CD4-positive, alpha-beta memory T cell (primary cell): Measurements from ENCODE around the gene SRBD1. TPM values are rescaled to one million over a fixed set of nuclear protein-coding genes. Genes with fewer than 3 reads are reported as not detected.
A peak's percentile ranks its signal among the peaks of the same experiment; 100 is the strongest.

Experiments used
- CTCF ChIA-PET: fragments of 350-600 bp; sonication (Branson Sonifier 250); formaldehyde crosslinking; loops from one replicate; lab custom pipeline; 2021; ENCODE audit warnings: inconsistent platforms; ENCODE audit not compliant: partially characterized antibody; lab: Charles Lee
- POLR2A ChIA-PET: fragments of 350-600 bp; sonication (Branson Sonifier 250); formaldehyde crosslinking; loops from one replicate; lab custom pipeline; 2021; ENCODE audit not compliant: partially characterized antibody; lab: Charles Lee
- DNase-seq, 5 donors: peaks; one replicate each; pipeline versions ENCODE4 v3.0.0 to v3.0.0-alpha.2; 2020 to 2022; ENCODE audit warnings: mixed read lengths in 1 of 5
- H3K27ac ChIP-seq: one replicate; pipeline ENCODE4 v1.7.0; 2013; ENCODE audit warnings: low read depth, low read length
- H3K27me3 ChIP-seq: 2 replicates; pipeline ENCODE4 v1.7.0; 2013; ENCODE audit warnings: mild to moderate bottlenecking, low read length, moderate library complexity; ENCODE audit not compliant: insufficient read depth
- H3K36me3 ChIP-seq: 2 replicates; pipeline ENCODE4 v1.7.0; 2013; ENCODE audit warnings: mild to moderate bottlenecking, low read length, moderate library complexity; ENCODE audit not compliant: insufficient read depth
- H3K4me1 ChIP-seq: 2 replicates; pipeline ENCODE4 v1.7.0; 2013; ENCODE audit warnings: mild to moderate bottlenecking, low read length, moderate library complexity; ENCODE audit not compliant: insufficient read depth
- H3K4me3 ChIP-seq, 2 donors: one replicate each; pipeline ENCODE4 v1.7.0; 2013; ENCODE audit warnings: low read length in 2 of 2, mild to moderate bottlenecking in 1 of 2
- H3K9me3 ChIP-seq, 2 donors: one replicate each; pipeline ENCODE4 v1.7.0; 2013; ENCODE audit warnings: low read length in 2 of 2, control low read depth in 1 of 2; ENCODE audit not compliant: control insufficient read depth in 1 of 2
- H3K27ac Mint-ChIP-seq, 7 donors: one replicate each; pipeline ENCODE4 v1.8.0; 2020 to 2021; ENCODE audit warnings: mixed read lengths in 7 of 7, mild to moderate bottlenecking in 6 of 7, inconsistent platforms in 3 of 7, moderate library complexity in 3 of 7
- H3K27me3 Mint-ChIP-seq, 2 donors: one replicate each; pipeline ENCODE4 v1.8.0; 2020 to 2021; ENCODE audit warnings: mixed read lengths in 2 of 2
- H3K36me3 Mint-ChIP-seq, 2 donors: one replicate each; pipeline ENCODE4 v1.8.0; 2020 to 2021; ENCODE audit warnings: mixed read lengths in 2 of 2, inconsistent platforms in 1 of 2, mild to moderate bottlenecking in 1 of 2
- H3K4me1 Mint-ChIP-seq, 4 donors: one replicate each; pipeline ENCODE4 v1.8.0; 2020 to 2021; ENCODE audit warnings: mixed read lengths in 4 of 4, mild to moderate bottlenecking in 1 of 4
- H3K4me3 Mint-ChIP-seq, 8 donors: one replicate each; pipeline ENCODE4 v1.8.0; 2020 to 2021; ENCODE audit warnings: mixed read lengths in 8 of 8, mild to moderate bottlenecking in 7 of 8, moderate library complexity in 6 of 8, inconsistent platforms in 3 of 8
- H3K9me3 Mint-ChIP-seq, 8 donors: one replicate each; pipeline ENCODE4 v1.8.0; 2020 to 2021; ENCODE audit warnings: mixed read lengths in 8 of 8, mild to moderate bottlenecking in 5 of 8, inconsistent platforms in 3 of 8, moderate library complexity in 1 of 8
- intact Hi-C: fragments of 100-400 bp; cut with micrococcal nuclease; formaldehyde crosslinking; loops from one replicate; pipeline ENCODE4 v1.15.1; 2023
- polyA plus RNA-seq, 2 donors: library from polyadenylated mRNA; unstranded; fragments of 300-500 nt; fragmentation: Illumina TruSeq; gene quantifications; one replicate each; pipeline ENCODE4 v1.2.3, GENCODE V29; 2021
- total RNA-seq, 2 experiments: library from RNA; stranded (reverse); gene quantifications; one replicate each; pipeline ENCODE4 v1.2.3, GENCODE V29; 2021

The SRBD1 gene
- total and polyA plus RNA-seq, 4 experiments from 2014 or later, result 10.0 to 23.7 (median 17.3) TPM

- Mint-ChIP-seq H3K9me3 (peaks cover 0 to 2% (median 0%) of the 10 kb centered on the region in 8 donors), H3K27me3 (peaks cover 7 to 14% of the 10 kb centered on the region in 2 donors), H3K36me3 (peaks cover 4 to 7% of the 10 kb centered on the region in 2 donors), H3K4me1 (peaks cover 5 to 15% (median 10%) of the 10 kb centered on the region in 4 donors), H3K27ac (peak overlapping the region in 1 of 7 donors; percentile 36), H3K4me3 (no peak overlapping the region)
- H3K27me3 ChIP-seq, result peaks cover 8% of the 10 kb centered on the region
- H3K9me3 ChIP-seq, result no peaks in the 10 kb centered on the region
- H3K36me3 ChIP-seq, result no peaks in the 10 kb centered on the region
- H3K4me3 ChIP-seq, result no peak overlapping the region
- POLR2A ChIA-PET, result interaction anchor here (0.7 to 2.0 kb wide), 2 partner anchors 133 to 141 kb away, joined by 3 to 4 read pairs; no protein-coding TSS in a partner anchor
- H3K27ac ChIP-seq, result no peak overlapping the region
- intact Hi-C loops, result no loop called here
- H3K4me1 ChIP-seq, result peaks cover 14% of the 10 kb centered on the region
- DNase-seq, result no peak
- CTCF ChIA-PET, result interaction anchor here (0.8 to 11.1 kb wide), 4 partner anchors 11 to 134 kb away, joined by 3 to 279 read pairs (median 6); no protein-coding TSS in a partner anchor
These were observed 35.2 kb upstream of the SRBD1 start for GRCh38 chr2:45646289-45646688.

- ChIA-PET CTCF (interaction anchor here (1.0 to 11.1 kb wide), 4 partner anchors 10 to 350 kb away, joined by 3 to 279 read pairs (median 4); no protein-coding TSS in a partner anchor), POLR2A (interaction anchor here (0.7 kb wide), 1 partner anchor 135 kb away, joined by 6 read pairs; no protein-coding TSS in a partner anchor)
- H3K36me3 Mint-ChIP-seq, result no peaks in the 10 kb centered on the region
These were observed 32.8 kb upstream of the SRBD1 start for GRCh38 chr2:45643543-45644542.

GRCh38 chr2:45643095-45643494 lies 32.0 kb upstream of the SRBD1 start:
- H3K4me1 Mint-ChIP-seq, result peaks cover 0 to 8% (median 2%) of the 10 kb centered on the region in 4 donors
- peak overlapping the region in 6 of 8 donors; percentile 12 to 69 (median 41) for H3K4me3 Mint-ChIP-seq
- H3K36me3 ChIP-seq, result no peaks in the 10 kb centered on the region
- POLR2A ChIA-PET, result no interaction called here
- H3K27me3 Mint-ChIP-seq, result peaks cover 17 to 18% of the 10 kb centered on the region in 2 donors
- H3K36me3 Mint-ChIP-seq, result no peaks in the 10 kb centered on the region
- no peak overlapping the region for H3K27ac ChIP-seq
- no peak for DNase-seq
- intact Hi-C loops, result loop anchor here (1.0 to 5.0 kb wide), 4 partner anchors 135 to 818 kb away; no protein-coding TSS in a partner anchor
- H3K27me3 ChIP-seq, result peaks cover 8% of the 10 kb centered on the region
- peaks cover 9% of the 10 kb centered on the region for H3K4me1 ChIP-seq
- CTCF ChIA-PET, result interaction anchor here (0.8 to 11.1 kb wide), 10 partner anchors 10 to 350 kb away, joined by 3 to 279 read pairs (median 3); partner anchors contain the start of gene SRBD1
- no peaks in the 10 kb centered on the region for H3K9me3 Mint-ChIP-seq
- no peaks in the 10 kb centered on the region for H3K9me3 ChIP-seq
- no peak overlapping the region for H3K27ac Mint-ChIP-seq
- H3K4me3 ChIP-seq, result peak overlapping the region in 1 of 2 donors; percentile 39

More at GRCh38 chr2:45643543-45644542, 32.8 kb upstream of the SRBD1 start:
- Histone ChIP-seq H3K27ac (no peak overlapping the region), H3K9me3 (no peaks in the 10 kb centered on the region), H3K27me3 (peaks cover 8% of the 10 kb centered on the region), H3K36me3 (no peaks in the 10 kb centered on the region), H3K4me3 (peak overlapping the region in 1 of 2 donors; percentile 39), H3K4me1 (peaks cover 9% of the 10 kb centered on the region)
- intact Hi-C loops, result loop anchor here (1.0 to 5.0 kb wide), 4 partner anchors 134 to 817 kb away; no protein-coding TSS in a partner anchor
- Mint-ChIP-seq H3K27ac (peak overlapping the region in 2 of 7 donors; percentile 24 to 71), H3K4me3 (peak overlapping the region in 6 of 8 donors; percentile 12 to 69 (median 41)), H3K9me3 (no peaks in the 10 kb centered on the region), H3K27me3 (peaks cover 16 to 18% of the 10 kb centered on the region in 2 donors), H3K4me1 (peaks cover 0 to 8% (median 2%) of the 10 kb centered on the region in 4 donors)
- DNase-seq, result peak; percentile 47 to 76 (median 68)

- CTCF ChIA-PET, result interaction anchor here (1.7 to 11.1 kb wide), 3 partner anchors 10 to 140 kb away, joined by 6 to 279 read pairs (median 6); no protein-coding TSS in a partner anchor
- intact Hi-C loops, result loop anchor here (5.0 kb wide), 1 partner anchor 352 kb away; no protein-coding TSS in a partner anchor
- no peak overlapping the region for H3K4me3 Mint-ChIP-seq
These were observed 29.5 kb upstream of the SRBD1 start for GRCh38 chr2:45640576-45640975.

GRCh38 chr2:45637440-45637839 lies 26.4 kb upstream of the SRBD1 start:
- H3K4me3 Mint-ChIP-seq, result no peak overlapping the region
- H3K27ac Mint-ChIP-seq, result no peak overlapping the region
- H3K4me3 ChIP-seq, result no peak overlapping the region
- no peak overlapping the region for H3K27ac ChIP-seq
- no peaks in the 10 kb centered on the region for H3K4me1 Mint-ChIP-seq
- no peaks in the 10 kb centered on the region for H3K9me3 Mint-ChIP-seq
- ChIA-PET CTCF (no interaction called here), POLR2A (interaction anchor here (0.6 kb wide), 1 partner anchor 144 kb away, joined by 3 read pairs; no protein-coding TSS in a partner anchor)
- H3K27me3 Mint-ChIP-seq, result peaks cover 26 to 31% of the 10 kb centered on the region in 2 donors
- no peaks in the 10 kb centered on the region for H3K36me3 Mint-ChIP-seq
- no peak for DNase-seq
- H3K27me3 ChIP-seq, result peaks cover under 1% of the 10 kb centered on the region
- H3K9me3 ChIP-seq, result no peaks in the 10 kb centered on the region
- intact Hi-C loops, result no loop called here
- H3K4me1 ChIP-seq, result no peaks in the 10 kb centered on the region
- H3K36me3 ChIP-seq, result no peaks in the 10 kb centered on the region

More at GRCh38 chr2:45640576-45640975, 29.5 kb upstream of the SRBD1 start:
- POLR2A ChIA-PET, result no interaction called here
- Histone ChIP-seq H3K27ac (no peak overlapping the region), H3K9me3 (no peaks in the 10 kb centered on the region), H3K4me3 (no peak overlapping the region), H3K36me3 (no peaks in the 10 kb centered on the region), H3K4me1 (peaks cover 9% of the 10 kb centered on the region), H3K27me3 (peaks cover 8% of the 10 kb centered on the region)
- no peaks in the 10 kb centered on the region for H3K9me3 Mint-ChIP-seq
- no peak for DNase-seq
- H3K27me3 Mint-ChIP-seq, result peaks cover 24 to 28% of the 10 kb centered on the region in 2 donors
- H3K4me1 Mint-ChIP-seq, result peaks cover 0 to 8% (median 2%) of the 10 kb centered on the region in 4 donors
- H3K36me3 Mint-ChIP-seq, result no peaks in the 10 kb centered on the region
- H3K27ac Mint-ChIP-seq, result no peak overlapping the region

- H3K4me1 ChIP-seq, result no peaks in the 10 kb centered on the region
- ChIA-PET POLR2A (no interaction called here), CTCF (interaction anchor here (1.0 kb wide), 1 partner anchor 145 kb away, joined by 3 read pairs; no protein-coding TSS in a partner anchor)
- Mint-ChIP-seq H3K9me3 (no peaks in the 10 kb centered on the region), H3K27ac (no peak overlapping the region), H3K27me3 (peaks cover 19 to 25% of the 10 kb centered on the region in 2 donors), H3K4me1 (no peaks in the 10 kb centered on the region), H3K4me3 (no peak overlapping the region), H3K36me3 (no peaks in the 10 kb centered on the region)
- no peaks in the 10 kb centered on the region for H3K9me3 ChIP-seq
- H3K27me3 ChIP-seq, result peaks cover 3% of the 10 kb centered on the region
- intact Hi-C loops, result no loop called here
- H3K36me3 ChIP-seq, result no peaks in the 10 kb centered on the region
- H3K4me3 ChIP-seq, result no peak overlapping the region
- no peak overlapping the region for H3K27ac ChIP-seq
- DNase-seq, result no peak
These were observed 24.9 kb upstream of the SRBD1 start for GRCh38 chr2:45636008-45636407.
